ENCODE data around the gene THSD4. TPM values are rescaled to one million over a fixed set of nuclear protein-coding genes. Genes with fewer than 3 reads are reported as not detected.

The THSD4 gene
- total and polyA plus RNA-seq, 2 donors (not counting 1 experiment from before 2014, with no cell fraction given): 43.1 to 95.5 TPM

GRCh38 chr15:71228403-71228802 lies 113.1 kb downstream of the THSD4 start:
- DNase-seq (ENCODE audit: low read depth in 2 of 2): peak in 1 of 2 donors; percentile 58
- H4K20me1 ChIP-seq (ENCODE audit: control insufficient read depth, extremely low read depth, insufficient read depth, low read length): no peaks in the 10 kb centered on the region
- H2AFZ ChIP-seq (ENCODE audit: low read length): no peak overlapping the region
- TF ChIP-seq EZH2 (IDR thresholded peaks at IDR 0.05; ENCODE audit: low read length, missing control alignments) (no peak), CTCF (conservative IDR thresholded peaks at IDR 0.05 in 1 of 2, IDR thresholded peaks at IDR 0.05 in 1 of 2; ENCODE audit: low read depth in 1 of 2, low read length in 2 of 2) (no peak)
- no peaks in the 10 kb centered on the region for H3K27me3 ChIP-seq (ENCODE audit: control insufficient read depth, insufficient read depth, low read length)
- H3K4me2 ChIP-seq (ENCODE audit: extremely low read depth, insufficient read depth, low read length): no peak overlapping the region
- no peak overlapping the region for H3K9ac ChIP-seq (ENCODE audit: insufficient read depth, low read length)
- peaks cover 3% of the 10 kb centered on the region for H3K36me3 ChIP-seq (ENCODE audit: control insufficient read depth, insufficient read depth, low read length)
- no peak overlapping the region for H3K27ac ChIP-seq (ENCODE audit: insufficient read depth, low read length)
- no peaks in the 10 kb centered on the region for H3K4me1 ChIP-seq (ENCODE audit: control insufficient read depth, extremely low read depth, insufficient read depth, low read length)
- H3K9me3 ChIP-seq (ENCODE audit: control insufficient read depth, insufficient read depth, low read depth, low read length): no peaks in the 10 kb centered on the region
- H3K4me3 ChIP-seq (replicated peaks in 1 of 4; ENCODE audit: control extremely low read depth in 1 of 4, insufficient read depth in 1 of 4, low read depth in 3 of 4, low read length in 4 of 4): no peak overlapping the region
- H3K79me2 ChIP-seq (ENCODE audit: control insufficient read depth, insufficient read depth, low read length): no peaks in the 10 kb centered on the region

GRCh38 chr15:71230303-71230702 lies 115.0 kb downstream of the THSD4 start:
- no peak for TF ChIP-seq CTCF (conservative IDR thresholded peaks at IDR 0.05 in 1 of 2, IDR thresholded peaks at IDR 0.05 in 1 of 2; ENCODE audit: low read depth in 1 of 2, low read length in 2 of 2)
- TF ChIP-seq EZH2 (IDR thresholded peaks at IDR 0.05; ENCODE audit: low read length, missing control alignments): no peak
- no peak overlapping the region for H3K27ac ChIP-seq (ENCODE audit: insufficient read depth, low read length)
- no peaks in the 10 kb centered on the region for H3K27me3 ChIP-seq (ENCODE audit: control insufficient read depth, insufficient read depth, low read length)
- H3K36me3 ChIP-seq (ENCODE audit: control insufficient read depth, insufficient read depth, low read length): peaks cover 8% of the 10 kb centered on the region
- no peaks in the 10 kb centered on the region for H3K79me2 ChIP-seq (ENCODE audit: control insufficient read depth, insufficient read depth, low read length)
- H3K9ac ChIP-seq (ENCODE audit: insufficient read depth, low read length): no peak overlapping the region
- H2AFZ ChIP-seq (ENCODE audit: low read length): no peak overlapping the region
- no peak for DNase-seq (ENCODE audit: low read depth in 2 of 2)
- H3K4me2 ChIP-seq (ENCODE audit: extremely low read depth, insufficient read depth, low read length): no peak overlapping the region
- H3K4me1 ChIP-seq (ENCODE audit: control insufficient read depth, extremely low read depth, insufficient read depth, low read length): no peaks in the 10 kb centered on the region
- no peak overlapping the region for H3K4me3 ChIP-seq (replicated peaks in 1 of 4; ENCODE audit: control extremely low read depth in 1 of 4, insufficient read depth in 1 of 4, low read depth in 3 of 4, low read length in 4 of 4)
- no peaks in the 10 kb centered on the region for H3K9me3 ChIP-seq (ENCODE audit: control insufficient read depth, insufficient read depth, low read depth, low read length)
- no peaks in the 10 kb centered on the region for H4K20me1 ChIP-seq (ENCODE audit: control insufficient read depth, extremely low read depth, insufficient read depth, low read length)

- no peak overlapping the region for H3K4me2 ChIP-seq (ENCODE audit: extremely low read depth, insufficient read depth, low read length)
- H3K4me1 ChIP-seq (ENCODE audit: control insufficient read depth, extremely low read depth, insufficient read depth, low read length): no peaks in the 10 kb centered on the region
- no peak overlapping the region for H3K4me3 ChIP-seq (replicated peaks in 1 of 4; ENCODE audit: control extremely low read depth in 1 of 4, insufficient read depth in 1 of 4, low read depth in 3 of 4, low read length in 4 of 4)
- H4K20me1 ChIP-seq (ENCODE audit: control insufficient read depth, extremely low read depth, insufficient read depth, low read length): no peaks in the 10 kb centered on the region
- no peaks in the 10 kb centered on the region for H3K79me2 ChIP-seq (ENCODE audit: control insufficient read depth, insufficient read depth, low read length)
- H3K27me3 ChIP-seq (ENCODE audit: control insufficient read depth, insufficient read depth, low read length): no peaks in the 10 kb centered on the region
- no peak overlapping the region for H3K27ac ChIP-seq (ENCODE audit: insufficient read depth, low read length)
- no peaks in the 10 kb centered on the region for H3K9me3 ChIP-seq (ENCODE audit: control insufficient read depth, insufficient read depth, low read depth, low read length)
- no peak for DNase-seq (ENCODE audit: low read depth in 2 of 2)
- no peak overlapping the region for H2AFZ ChIP-seq (ENCODE audit: low read length)
- TF ChIP-seq EZH2 (IDR thresholded peaks at IDR 0.05; ENCODE audit: low read length, missing control alignments) (no peak), CTCF (conservative IDR thresholded peaks at IDR 0.05 in 1 of 2, IDR thresholded peaks at IDR 0.05 in 1 of 2; ENCODE audit: low read depth in 1 of 2, low read length in 2 of 2) (no peak)
- H3K9ac ChIP-seq (ENCODE audit: insufficient read depth, low read length): no peak overlapping the region
- peaks cover 8% of the 10 kb centered on the region for H3K36me3 ChIP-seq (ENCODE audit: control insufficient read depth, insufficient read depth, low read length)
Measured at GRCh38 chr15:71231758-71232157, 116.5 kb downstream of the THSD4 start.

All from fibroblast of lung (primary cell).